HG03378 (cell line): Measurements from ENCODE around the gene PPP1R13L.

Experiments
- ATAC-seq: cut with Tn5 transposase; IDR thresholded peaks from one replicate; pipeline ENCODE4 v1.9.1; 2021; ENCODE audit warnings: mild to moderate bottlenecking, moderate library complexity; ENCODE audit not compliant: unreplicated experiment

PPP1R13L gene

GRCh38 chr19:45407091-45407375 is 2.2 kb upstream of the PPP1R13L start:
- no peak for ATAC-seq

DNA sequence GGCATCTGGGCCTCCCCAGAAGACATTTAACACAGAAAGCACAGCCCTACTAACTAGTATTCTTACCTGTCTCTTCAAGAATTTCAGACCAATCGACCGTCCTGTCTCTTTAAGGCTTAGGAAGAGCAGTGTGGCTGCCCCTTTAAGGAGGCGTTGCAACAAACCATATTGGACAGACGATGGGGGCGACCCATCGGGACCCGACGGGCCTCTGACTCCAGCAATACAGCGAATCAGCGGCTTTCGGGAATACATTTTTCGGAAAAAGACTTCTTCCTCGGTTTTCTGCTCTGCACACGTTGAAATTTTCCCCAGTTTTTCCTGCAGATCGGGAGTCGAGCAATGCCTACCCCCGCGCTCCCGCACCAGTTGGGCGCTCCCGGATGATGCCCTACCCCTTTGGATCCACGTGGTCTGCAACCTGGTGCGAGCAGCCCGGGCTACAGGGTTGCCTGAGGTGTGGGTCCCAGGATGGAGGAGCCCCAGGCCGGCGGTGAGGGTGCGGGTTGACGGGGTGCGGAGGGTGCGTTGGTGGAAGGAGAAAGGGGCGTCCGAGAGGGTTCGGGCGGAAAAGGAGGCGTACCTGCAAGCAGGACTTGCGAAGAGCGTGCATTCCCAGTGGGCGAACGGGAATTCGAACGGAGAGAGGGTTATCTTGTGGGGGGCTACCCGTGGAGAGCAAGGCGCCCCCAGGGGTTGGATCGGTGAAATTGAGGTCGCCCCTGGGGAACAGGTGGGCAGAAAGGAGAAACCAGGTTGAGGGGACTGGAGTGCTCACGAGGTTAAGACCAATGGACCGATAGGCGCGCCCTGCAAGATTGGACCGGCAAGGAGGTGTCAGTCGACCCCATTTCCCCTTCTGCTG is 1.6 kb upstream of the PPP1R13L start, which contains the start of gene POLR1G:
Gene POLR1G, plus strand, starts transcription at position 419 of the 865 bp plus-strand sequence. Its CDS starts 53 bp downstream, at position 472.
- peak; percentile 62 for ATAC-seq

DNA sequence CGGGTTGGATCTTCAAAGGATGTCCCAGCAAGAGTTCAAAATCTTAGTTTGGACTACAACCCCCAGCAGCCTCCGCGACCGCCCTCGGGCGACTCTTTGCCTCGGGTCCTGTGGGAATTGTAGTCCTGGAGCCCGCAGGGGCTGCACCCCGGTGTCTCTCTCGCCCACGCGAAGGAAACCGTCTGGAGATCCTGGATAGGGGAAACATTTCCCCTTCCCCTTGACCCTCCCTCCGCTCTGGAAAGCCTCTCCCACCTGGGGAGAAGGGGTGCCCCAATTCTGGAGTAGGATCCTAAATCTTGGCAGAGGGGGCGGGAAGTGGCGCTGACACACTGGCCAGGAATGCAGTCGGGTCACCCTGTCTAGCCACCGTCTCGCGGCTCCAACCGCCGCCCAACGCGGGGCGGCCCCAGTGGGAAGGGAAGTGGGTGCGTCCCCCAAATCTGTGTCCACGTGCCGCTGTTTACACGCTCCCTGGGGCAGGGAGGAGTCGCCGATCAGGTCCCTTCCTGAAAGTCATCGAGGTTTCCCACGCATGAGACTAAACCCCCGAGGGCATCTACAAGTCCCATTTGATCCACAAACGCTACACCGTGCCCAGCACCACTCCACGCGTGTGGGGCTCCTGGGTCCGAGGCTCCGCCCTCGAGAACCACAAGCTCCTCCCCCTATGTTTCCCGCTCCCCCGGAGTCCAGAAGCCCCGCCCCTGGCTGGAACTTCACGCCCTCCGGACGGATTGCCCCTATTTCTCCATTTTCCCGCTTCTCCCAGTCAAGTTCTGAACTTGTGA is 761 bp upstream of the PPP1R13L start:
- ATAC-seq = peak; percentile 39

- no peak for ATAC-seq
Observed at GRCh38 chr19:45403781-45404556, 900 bp downstream of the PPP1R13L start.

GRCh38 chr19:45403272-45403671 is 1.6 kb downstream of the PPP1R13L start:
- no peak for ATAC-seq

DNA sequence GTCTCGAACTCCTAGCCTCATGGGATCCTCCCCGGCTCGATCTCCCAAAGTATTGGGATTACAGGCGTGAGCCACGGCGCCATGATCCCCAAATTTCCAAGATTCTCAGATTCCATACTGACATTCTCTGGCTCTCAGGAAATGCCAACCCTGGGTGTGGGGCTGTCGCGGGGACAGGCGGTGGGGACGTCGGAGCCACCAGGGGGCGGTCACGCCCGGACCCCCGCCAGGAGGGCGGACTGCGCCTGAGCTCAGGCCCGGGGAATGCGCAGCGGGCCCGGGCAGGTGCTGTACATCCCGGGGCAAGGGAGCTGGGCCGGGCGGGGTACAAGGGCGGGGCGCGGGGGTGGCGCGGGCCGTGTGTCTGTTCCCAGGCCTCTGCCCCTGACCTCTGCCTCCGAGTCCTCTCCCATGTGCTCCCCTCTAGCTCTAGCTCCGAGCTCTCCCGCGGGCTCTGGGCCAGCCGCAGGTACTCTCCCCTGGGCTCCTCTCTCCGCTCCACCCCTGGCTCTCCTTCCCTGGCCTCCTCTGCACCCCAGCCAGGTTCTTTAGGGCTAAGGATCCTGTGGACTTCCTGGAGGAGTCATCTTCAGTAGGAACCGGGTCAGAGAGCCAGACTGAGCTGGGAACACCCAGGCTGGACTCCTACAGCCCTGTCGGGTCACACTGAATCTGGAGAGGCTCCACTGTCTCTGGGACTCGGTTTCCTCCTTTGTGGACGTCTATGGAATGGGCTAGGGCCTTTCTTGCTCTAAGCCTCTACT is 2.4 kb downstream of the PPP1R13L start:
- no peak for ATAC-seq

DNA sequence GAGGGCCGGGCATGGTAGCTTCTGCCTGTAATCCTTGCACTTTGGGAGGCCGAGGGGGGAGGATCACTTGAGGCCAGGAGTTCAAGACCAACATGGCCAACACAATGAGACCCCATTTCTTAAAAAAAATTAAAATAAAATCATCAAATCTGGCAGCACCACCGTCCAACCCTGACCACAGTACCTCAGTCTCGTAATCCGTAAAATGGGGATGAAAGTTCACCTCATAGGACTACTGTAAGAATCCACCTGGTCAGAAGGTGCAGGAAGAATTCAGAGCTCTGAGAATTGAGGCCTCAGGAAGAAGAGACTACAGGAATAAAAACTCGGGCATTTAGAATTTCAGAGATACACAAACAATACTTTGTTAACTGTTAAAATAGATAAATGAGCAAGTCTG is 3.1 kb downstream of the PPP1R13L start:
- ATAC-seq = no peak

DNA sequence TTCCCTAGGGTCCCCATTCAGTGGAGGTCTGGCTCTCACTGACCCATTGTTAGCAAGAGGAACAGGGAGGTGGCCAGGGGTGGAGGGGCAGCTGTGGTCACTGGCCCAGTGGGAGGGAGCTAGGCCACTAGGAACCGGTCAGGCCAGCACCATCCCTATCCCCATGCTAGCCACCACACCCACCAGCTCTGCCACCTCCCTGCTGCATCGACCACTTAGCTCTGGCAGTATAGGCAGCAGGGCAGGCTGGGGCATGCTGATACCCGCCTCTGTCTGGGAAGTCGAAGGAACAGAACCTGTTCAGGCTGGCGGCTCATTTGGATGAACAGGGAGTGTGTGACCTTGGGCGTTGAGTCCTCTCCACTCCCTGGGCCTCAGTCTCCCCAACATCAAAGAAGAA is 4.7 kb downstream of the PPP1R13L start:
- no peak for ATAC-seq

GRCh38 chr19:45395821-45396617 is 8.8 kb downstream of the PPP1R13L start:
- ATAC-seq = no peak

DNA sequence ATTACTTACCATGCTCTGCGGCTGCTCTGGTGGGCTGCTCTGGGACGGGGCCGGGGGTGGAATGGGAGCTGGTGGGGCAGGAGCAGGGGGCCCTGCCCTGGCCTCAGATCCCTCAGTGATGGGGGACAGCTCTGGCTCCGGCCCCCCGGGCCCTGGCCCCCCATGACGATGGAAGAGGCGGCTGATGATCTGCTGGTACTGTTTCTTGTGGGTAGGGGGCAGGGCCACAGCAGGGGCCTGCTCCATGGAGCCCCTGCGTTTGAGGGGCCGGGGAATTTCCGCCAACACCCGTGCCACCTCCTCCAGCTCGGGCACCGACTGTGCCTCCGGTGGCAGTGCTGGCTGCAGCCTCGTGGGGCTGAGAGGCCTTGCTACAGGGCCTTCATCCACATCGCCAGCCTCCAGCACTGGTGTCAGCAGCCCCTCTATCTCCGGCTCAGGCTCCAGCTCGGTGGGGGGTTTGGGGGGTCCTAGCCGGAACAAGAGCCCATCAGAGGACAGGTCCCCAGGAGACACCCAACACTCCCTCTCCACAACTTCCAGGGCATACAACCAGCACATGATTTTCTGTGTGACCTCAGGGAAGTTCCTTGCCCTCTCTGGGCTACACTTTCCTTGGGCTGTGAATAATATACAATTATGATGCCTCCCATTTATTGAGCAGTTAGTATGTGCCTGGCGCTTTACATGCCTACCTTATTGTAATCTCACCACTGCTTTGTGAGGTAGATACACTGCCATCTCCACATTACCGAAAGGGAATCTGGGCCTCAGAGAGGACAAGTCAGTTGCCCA is 12.8 kb downstream of the PPP1R13L start:
- no peak for ATAC-seq

DNA sequence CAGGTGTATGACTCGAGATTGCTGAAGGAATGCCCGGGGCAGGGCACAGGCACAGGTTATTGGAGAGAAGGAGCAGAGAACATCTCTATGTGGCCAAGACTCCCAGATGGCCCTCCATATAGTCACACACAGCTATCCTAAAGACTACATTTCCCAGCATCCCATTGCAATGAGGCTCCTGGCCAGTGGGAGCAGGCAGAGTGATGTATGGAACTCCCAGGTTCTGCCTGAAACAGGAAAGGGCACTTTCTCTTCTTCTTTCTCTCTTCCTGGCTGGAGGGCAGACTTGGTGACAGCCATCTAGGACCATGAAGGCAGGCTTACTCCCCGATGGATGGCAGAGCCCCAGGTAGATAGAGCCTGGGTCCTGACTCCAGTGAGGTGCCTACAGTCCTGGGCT is 13.5 kb downstream of the PPP1R13L start:
- ATAC-seq = no peak

- no peak for ATAC-seq
Observed at GRCh38 chr19:45385392-45386221, 19.3 kb downstream of the PPP1R13L start.

- ATAC-seq = no peak
Observed at GRCh38 chr19:45382426-45382825, 22.4 kb downstream of the PPP1R13L start.

GRCh38 chr19:45380107-45380506 is 24.8 kb downstream of the PPP1R13L start:
- ATAC-seq = no peak

DNA sequence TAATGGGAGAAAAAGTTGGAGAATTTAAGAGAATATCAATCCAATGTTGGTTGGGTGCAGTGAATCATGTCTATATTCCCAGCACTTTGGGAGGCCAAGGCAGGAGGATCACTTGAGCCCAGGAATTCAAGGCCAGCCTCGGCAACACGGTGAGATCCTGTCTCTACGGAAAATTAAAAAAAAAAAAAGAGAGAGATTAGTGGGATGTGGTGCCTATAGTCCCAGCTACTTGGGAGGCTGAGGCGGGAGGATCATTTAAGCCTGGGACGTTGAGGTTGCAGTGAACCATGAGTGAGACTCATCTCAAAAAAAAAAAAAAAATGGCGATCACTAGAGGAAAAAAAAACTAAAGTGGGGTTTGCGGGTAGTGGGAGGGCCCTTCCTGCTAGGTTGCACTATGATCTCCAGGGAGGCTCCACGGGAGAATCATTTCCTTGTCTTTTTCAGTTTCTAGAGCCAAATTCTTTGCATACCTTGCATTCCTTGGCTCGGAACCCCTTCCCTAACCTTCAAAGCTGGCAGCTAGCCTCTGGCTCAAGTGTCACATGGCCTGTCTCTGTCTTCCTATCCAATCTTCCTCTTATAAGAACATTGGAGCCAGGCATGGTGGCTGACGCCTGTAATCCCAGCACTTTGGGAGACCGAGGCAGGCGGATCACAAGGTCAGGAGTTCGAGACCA is 28.7 kb downstream of the PPP1R13L start:
- ATAC-seq = no peak

DNA sequence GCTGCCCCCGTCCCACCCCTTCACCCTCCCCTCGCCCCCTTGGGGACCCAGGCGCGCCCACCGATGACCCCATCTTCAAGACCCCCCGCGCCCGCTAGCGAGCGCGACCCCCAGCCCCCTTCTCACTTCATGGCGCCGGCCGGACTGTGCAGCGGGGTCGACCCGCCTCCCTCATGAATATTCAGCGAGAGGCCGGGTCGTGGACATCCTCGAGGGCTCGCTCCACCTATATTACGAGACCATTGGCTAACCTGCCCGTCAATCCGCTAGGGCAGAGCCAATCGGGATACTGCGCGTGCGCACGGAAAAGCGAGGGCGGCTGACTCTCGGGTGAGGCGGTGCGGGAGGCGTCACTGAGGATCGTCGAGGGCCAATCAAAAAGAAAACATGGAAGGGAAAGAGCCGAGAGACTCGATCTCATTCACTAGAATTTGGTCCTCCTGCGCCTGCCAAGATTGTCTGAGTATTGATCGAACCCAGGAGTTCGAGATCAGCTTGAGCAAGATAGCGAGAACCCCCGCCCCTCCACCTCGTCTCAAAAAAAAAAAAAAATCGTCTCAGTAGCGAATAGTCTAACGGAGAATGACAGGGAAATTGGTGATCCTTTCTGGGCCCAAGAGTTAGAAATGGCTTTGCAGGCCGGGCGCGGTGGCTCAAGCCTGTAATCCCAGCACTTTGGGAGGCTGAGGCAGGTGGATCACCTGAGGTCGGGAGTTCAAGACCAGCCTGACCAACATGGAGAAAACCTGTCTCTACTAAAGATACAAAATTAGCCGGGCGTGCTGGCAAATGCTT is 34.3 kb downstream of the PPP1R13L start, which contains the start of gene ERCC2:
Gene ERCC2, minus strand, starts transcription at position 164 of the 795 bp plus-strand sequence. Its CDS starts 33 bp downstream, at position 131.
- ATAC-seq = peak; percentile 93
